Lower lobe of right lung (tissue), 2 donors: ENCODE measurements around the gene PDE4B. TPM values are rescaled to one million over a fixed set of nuclear protein-coding genes. Genes with fewer than 3 reads are reported as not detected.

ENCODE experiments used
- ATAC-seq, 2 donors: fragments of 200-7000 bp; cut with Tn5 transposase; one replicate each; pipeline ENCODE4 v1.9.1; 2020 to 2022; ENCODE audit warnings: mild to moderate bottlenecking in 2 of 2, moderate library complexity in 2 of 2
- DNase-seq: peaks from one replicate; pipeline ENCODE4 v3.0.0-alpha.2; 2020
- H3K27ac ChIP-seq: fragments of 200-600 bp; one replicate; pipeline ENCODE4 v1.8.0; 2022
- H3K27me3 ChIP-seq: fragments of 200-600 bp; one replicate; pipeline ENCODE4 v1.8.0; 2022; ENCODE audit warnings: low read depth
- H3K36me3 ChIP-seq: fragments of 200-600 bp; one replicate; pipeline ENCODE4 v1.8.0; 2022; ENCODE audit warnings: mild to moderate bottlenecking
- H3K4me1 ChIP-seq: fragments of 200-600 bp; one replicate; pipeline ENCODE4 v1.8.0; 2022
- H3K4me3 ChIP-seq: fragments of 200-600 bp; one replicate; pipeline ENCODE4 v1.8.0; 2022; ENCODE audit warnings: mild to moderate bottlenecking
- H3K9me3 ChIP-seq: fragments of 200-600 bp; one replicate; pipeline ENCODE4 v1.8.0; 2022
- CTCF ChIP-seq: fragments of 200-600 bp; IDR thresholded peaks from one replicate; pipeline ENCODE4 v1.8.0; 2022; ENCODE audit warnings: antibody characterized with exemption, mild to moderate bottlenecking
- intact Hi-C: fragments of 100-400 bp; cut with DNase I; formaldehyde crosslinking; loops from one replicate; pipeline ENCODE4 v1.11.0; 2022
- long read RNA-seq: library from polyadenylated mRNA; unstranded; transcript quantifications from one replicate; pipeline ENCODE4 v2.0.0, GENCODE V29; 2021
- total RNA-seq: library from RNA; stranded (reverse); fragmentation: NEBNext Ultra II Directional; extraction: Animal tissue kit (Norgen Biotek cat#: 25700); gene quantifications from one replicate; pipeline ENCODE4 v1.2.1, GENCODE V29; 2021
- donor health status: DM: no; HTN: yes; CAD: no; lungs with severe emphysema.

Gene PDE4B
- total RNA-seq, result 26.9 TPM
- long read RNA-seq, transcript PDE4B-203 (10 exons, 3,982 nt), result major isoform, 5 of 20 reads
- long read RNA-seq, partial matches to known transcripts, result 0 of 20 reads
- long read RNA-seq, other reads (novel, unspliced or antisense), result 15 of 20 reads

DNA sequence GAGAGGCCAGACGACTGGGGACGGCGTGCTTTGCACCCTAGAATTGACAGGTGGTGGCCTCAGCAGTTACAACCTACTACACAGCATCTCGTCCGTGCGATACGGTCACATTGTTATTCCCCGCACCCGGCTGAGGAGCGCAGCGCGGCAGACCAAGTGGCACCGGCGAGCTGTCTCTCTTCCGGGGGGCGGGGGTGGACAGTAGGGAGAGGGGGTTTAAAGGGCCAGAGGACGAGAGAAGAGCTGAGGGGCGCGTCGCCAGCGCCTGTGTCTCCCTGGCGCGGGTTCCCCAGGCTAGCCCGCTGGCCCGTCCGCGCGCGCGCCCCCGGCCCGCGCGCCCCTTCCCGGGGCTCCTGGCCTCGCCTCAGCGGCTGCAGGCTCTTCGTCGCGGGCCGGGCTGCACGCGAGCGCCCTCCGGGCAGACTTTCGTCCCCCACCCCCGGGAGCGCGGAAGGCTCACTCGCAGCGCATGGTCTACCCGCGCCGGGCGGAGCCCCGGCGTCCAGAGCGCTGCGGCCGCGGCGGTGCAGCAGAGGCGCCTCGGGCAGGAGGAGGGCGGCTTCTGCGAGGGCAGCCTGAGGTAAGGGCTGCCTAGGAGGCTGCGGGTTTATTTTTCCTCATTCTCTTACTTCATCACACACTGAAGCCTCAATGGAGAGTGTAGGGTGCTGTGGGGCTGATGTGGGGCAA, at the start of gene PDE4B:
TSS of gene PDE4B (plus strand) at position 227 of the 690 bp plus-strand sequence.
- Histone ChIP-seq H3K27ac (peak within 1 kb of the TSS; percentile 6), H3K4me3 (peak within 1 kb of the TSS; percentile 49), H3K27me3 (peaks cover 18% of the 10 kb centered on the region), H3K4me1 (peaks cover 6% of the 10 kb centered on the region), H3K36me3 (no peaks in the 10 kb centered on the region), H3K9me3 (peaks cover 10% of the 10 kb centered on the region)
- intact Hi-C loops, result no loop called here
- ATAC-seq (peak; percentile 62 to 71), DNase-seq (peak; percentile 52)
- no peak for TF ChIP-seq CTCF

GRCh38 chr1:65744731-65745130, 48.0 kb upstream of the PDE4B start:
- DNase-seq, result no peak
- H3K27ac ChIP-seq, result no peak overlapping the region
- intact Hi-C loops, result no loop called here
- H3K27me3 ChIP-seq, result no peaks in the 10 kb centered on the region
- TF ChIP-seq CTCF, result no peak
- no peaks in the 10 kb centered on the region for H3K9me3 ChIP-seq
- no peak overlapping the region for H3K4me3 ChIP-seq
- H3K4me1 ChIP-seq, result no peaks in the 10 kb centered on the region
- H3K36me3 ChIP-seq, result no peaks in the 10 kb centered on the region
- no peak for ATAC-seq

- Histone ChIP-seq H3K4me3 (no peak overlapping the region), H3K36me3 (no peaks in the 10 kb centered on the region), H3K27me3 (no peaks in the 10 kb centered on the region), H3K27ac (no peak overlapping the region), H3K4me1 (no peaks in the 10 kb centered on the region), H3K9me3 (no peaks in the 10 kb centered on the region)
- intact Hi-C loops, result no loop called here
- ATAC-seq (no peak), DNase-seq (no peak)
- no peak for TF ChIP-seq CTCF
Measured at GRCh38 chr1:65751961-65752360, 40.7 kb upstream of the PDE4B start.

- Histone ChIP-seq H3K36me3 (no peaks in the 10 kb centered on the region), H3K27me3 (no peaks in the 10 kb centered on the region), H3K4me3 (no peak overlapping the region), H3K9me3 (no peaks in the 10 kb centered on the region), H3K27ac (no peak overlapping the region), H3K4me1 (no peaks in the 10 kb centered on the region)
- no peak for TF ChIP-seq CTCF
- DNase-seq (no peak), ATAC-seq (no peak)
- intact Hi-C loops, result no loop called here
Measured at GRCh38 chr1:65756616-65757015, 36.1 kb upstream of the PDE4B start.

GRCh38 chr1:65757531-65757930, 35.2 kb upstream of the PDE4B start:
- Histone ChIP-seq H3K27me3 (no peaks in the 10 kb centered on the region), H3K36me3 (no peaks in the 10 kb centered on the region), H3K9me3 (no peaks in the 10 kb centered on the region), H3K4me3 (no peak overlapping the region), H3K27ac (no peak overlapping the region), H3K4me1 (no peaks in the 10 kb centered on the region)
- DNase-seq (no peak), ATAC-seq (no peak)
- intact Hi-C loops, result no loop called here
- TF ChIP-seq CTCF, result no peak
